Right renal pelvis (tissue), 4 donors: ENCODE results near the gene PLK1. TPM values are rescaled to one million over a fixed set of nuclear protein-coding genes. Genes with fewer than 3 reads are reported as not detected.
A peak's percentile ranks its signal among the peaks of the same experiment; 100 is the strongest.
"Not testable (repeated sequence)": the region's sequence is repeated elsewhere in the genome, so short reads cannot be mapped to it uniquely, and the experiment has no call there.

Source experiments
- DNase-seq, 4 donors: peaks; one replicate each; pipeline ENCODE4 v3.0.0-alpha.2; 2013; ENCODE audit warnings: low read depth in 4 of 4, low spot score in 3 of 4, missing footprints in 1 of 4
- polyA plus RNA-seq, 4 donors: library from polyadenylated mRNA; unstranded; fragments of 120-200 nt; gene quantifications; one replicate each; pipeline ENCODE4 v1.2.1, GENCODE V29; 2013; ENCODE audit not compliant: insufficient read length in 4 of 4

PLK1 gene
- polyA plus RNA-seq = 10 to 100 TPM; 22.2 to 25.6 (median 25.2) TPM

DNA sequence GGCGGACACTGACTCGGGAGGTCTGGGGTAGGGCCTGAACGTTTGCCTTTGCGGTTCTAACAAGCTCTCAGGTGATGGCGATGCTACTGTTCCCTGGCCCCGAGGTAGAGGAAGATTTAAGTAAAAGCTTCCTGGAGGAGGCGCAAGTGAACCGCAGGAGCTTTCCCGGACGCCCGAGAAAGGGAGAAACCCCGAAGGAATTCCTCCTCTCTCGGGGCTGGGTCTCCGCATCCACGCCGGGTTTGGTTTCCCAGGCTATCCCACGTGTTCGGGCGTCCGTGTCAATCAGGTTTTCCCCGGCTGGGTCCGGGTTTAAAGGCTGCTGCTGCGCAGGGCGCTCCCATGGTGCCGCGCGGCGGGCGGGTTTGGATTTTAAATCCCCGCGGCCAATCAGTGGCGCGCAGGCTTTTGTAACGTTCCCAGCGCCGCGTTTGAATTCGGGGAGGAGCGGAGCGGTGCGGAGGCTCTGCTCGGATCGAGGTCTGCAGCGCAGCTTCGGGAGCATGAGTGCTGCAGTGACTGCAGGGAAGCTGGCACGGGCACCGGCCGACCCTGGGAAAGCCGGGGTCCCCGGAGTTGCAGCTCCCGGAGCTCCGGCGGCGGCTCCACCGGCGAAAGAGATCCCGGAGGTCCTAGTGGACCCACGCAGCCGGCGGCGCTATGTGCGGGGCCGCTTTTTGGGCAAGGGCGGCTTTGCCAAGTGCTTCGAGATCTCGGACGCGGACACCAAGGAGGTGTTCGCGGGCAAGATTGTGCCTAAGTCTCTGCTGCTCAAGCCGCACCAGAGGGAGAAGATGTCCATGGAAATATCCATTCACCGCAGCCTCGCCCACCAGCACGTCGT, at the start of gene PLK1:
Gene PLK1, plus strand, starts transcription at position 460 of the 844 bp plus-strand sequence. Its CDS starts 44 bp downstream, at position 504.
- peak; percentile 60 to 71 (median 68) for DNase-seq

- DNase-seq = no peak
Measured at GRCh38 chr16:23629516-23629915, 49.2 kb upstream of the PLK1 start.

DNA sequence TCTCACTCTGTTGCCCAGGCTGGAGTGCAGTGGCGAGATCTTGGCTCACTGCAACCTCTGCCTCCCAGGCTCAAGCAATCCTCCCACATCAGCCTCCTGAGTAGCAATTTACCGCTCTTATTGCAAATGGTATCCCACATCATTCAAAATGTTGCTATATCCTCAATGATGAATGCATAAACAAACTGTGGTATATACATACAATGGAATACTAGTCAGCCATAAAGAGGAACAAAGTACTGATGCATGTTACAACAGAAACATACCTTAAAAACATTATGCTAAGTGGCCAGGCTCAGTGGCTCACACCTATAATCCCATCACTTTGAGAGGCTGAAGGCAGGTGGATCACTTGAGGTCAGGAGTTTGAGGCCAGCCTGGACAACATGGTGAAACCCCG, 46.8 kb upstream of the PLK1 start:
- DNase-seq = not testable (repeated sequence)

GRCh38 chr16:23634461-23635036, 44.1 kb upstream of the PLK1 start:
- no peak for DNase-seq

- DNase-seq = no peak
Measured at GRCh38 chr16:23635958-23636357, 42.7 kb upstream of the PLK1 start.

DNA sequence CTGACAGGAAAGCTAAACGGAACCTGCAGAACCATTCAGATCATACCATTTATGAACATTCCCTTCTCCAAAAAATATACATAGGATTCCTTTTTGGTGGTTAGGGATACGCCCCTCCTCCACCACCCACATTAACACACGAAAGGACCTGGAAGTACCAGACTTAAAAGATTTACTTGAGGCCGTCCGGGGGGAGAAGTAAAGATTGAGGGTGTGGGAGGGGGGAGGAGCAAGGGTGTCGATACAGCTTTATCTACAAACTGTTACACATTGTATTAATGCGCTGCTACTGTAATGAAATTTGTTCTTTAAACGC, 38.1 kb upstream of the PLK1 start:
- DNase-seq = no peak

DNA sequence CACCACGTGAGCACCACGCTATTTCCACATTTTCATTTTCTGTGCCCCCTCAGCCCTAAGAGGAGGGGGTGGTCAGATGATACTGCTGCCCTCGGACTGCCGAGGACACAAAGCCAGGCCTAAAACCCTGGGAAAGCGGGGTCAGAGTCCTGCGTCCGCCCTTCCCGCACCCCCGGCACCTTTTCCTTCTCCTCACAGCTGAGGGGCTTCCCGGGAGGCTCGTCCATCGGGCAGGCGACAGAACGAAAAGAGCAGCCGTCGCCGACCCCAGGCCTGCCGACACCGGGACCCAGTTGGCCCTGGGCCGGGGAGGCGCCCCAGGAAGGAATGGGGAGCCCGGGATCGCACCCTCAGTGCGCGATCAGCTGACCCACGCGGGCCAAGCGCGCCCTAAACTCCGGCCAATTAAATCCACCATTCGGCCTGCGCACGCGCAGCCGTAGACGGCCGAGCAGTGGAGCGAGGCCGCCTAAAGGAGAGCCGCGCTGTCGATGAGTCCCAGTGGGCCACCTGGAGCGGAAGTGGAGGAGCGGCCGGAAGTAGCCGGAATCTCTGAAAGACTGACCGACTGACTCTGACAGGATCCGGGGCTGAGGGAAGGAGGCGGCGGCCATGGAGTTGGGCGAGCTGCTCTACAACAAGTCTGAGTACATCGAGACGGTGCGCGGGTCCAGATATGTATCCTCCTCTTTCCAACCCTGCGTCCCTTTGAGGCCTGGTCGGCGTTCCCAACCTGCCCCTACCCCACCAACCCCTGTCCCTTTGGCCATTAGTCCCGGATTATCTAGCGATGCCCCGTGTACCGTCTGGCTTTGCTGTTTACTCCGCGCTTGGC, 37.5 kb upstream of the PLK1 start, which contains the start of the genes DCTN5 and PALB2:
Gene DCTN5, plus strand, starts transcription at position 536 of the 835 bp plus-strand sequence. Its CDS starts 77 bp downstream, at position 613.
Gene PALB2, minus strand, starts transcription at position 380 of the 835 bp plus-strand sequence. Its CDS starts 153 bp downstream, at position 227.
- peak; percentile 77 to 85 (median 80) for DNase-seq

- DNase-seq = no peak
Measured at GRCh38 chr16:23642246-23642774, 36.4 kb upstream of the PLK1 start.

- no peak for DNase-seq
Measured at GRCh38 chr16:23650674-23651416, 27.8 kb upstream of the PLK1 start.

GRCh38 chr16:23651943-23652468, 26.7 kb upstream of the PLK1 start:
- no peak for DNase-seq

GRCh38 chr16:23663918-23664317, 14.8 kb upstream of the PLK1 start:
- DNase-seq = no peak

DNA sequence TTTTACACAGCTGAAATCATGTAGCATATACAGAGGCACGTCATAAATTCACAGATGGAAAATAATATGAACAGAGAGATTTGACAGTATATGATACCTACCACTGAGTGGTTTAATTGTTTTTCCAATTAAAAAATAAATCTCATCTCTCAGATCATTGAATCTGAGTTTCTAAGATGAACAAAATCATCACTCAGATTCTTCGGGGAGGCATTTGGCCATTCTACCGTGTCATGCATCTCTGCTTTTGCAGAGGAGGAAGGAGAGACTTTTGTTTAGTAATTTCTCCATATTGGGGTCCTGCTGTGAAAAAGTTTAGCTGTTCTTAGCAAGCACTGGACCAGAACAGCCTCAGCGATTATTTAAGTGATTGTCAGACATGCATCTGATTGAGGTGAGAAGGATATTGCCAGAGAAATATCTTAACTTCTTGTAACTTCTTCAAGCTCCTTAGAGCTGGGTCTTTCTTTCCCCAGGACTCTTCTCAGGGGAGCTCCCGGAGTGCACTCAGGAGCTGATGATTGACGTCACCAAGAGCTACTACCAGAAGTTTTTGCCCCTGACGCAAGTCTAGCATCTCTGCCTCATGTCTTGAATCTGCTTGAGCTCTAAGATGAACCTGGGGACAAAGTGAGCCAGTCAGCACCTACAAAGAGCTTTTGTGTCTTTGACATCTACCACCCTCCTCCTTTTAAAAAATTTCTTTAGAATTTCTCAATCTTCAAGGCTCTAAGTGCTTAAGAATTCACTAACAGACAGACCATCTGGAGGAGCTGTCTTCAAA, 11.9 kb upstream of the PLK1 start:
- no peak for DNase-seq

GRCh38 chr16:23667355-23667659, 11.4 kb upstream of the PLK1 start:
- DNase-seq = no peak

- DNase-seq = no peak
Measured at GRCh38 chr16:23668225-23668624, 10.5 kb upstream of the PLK1 start.

DNA sequence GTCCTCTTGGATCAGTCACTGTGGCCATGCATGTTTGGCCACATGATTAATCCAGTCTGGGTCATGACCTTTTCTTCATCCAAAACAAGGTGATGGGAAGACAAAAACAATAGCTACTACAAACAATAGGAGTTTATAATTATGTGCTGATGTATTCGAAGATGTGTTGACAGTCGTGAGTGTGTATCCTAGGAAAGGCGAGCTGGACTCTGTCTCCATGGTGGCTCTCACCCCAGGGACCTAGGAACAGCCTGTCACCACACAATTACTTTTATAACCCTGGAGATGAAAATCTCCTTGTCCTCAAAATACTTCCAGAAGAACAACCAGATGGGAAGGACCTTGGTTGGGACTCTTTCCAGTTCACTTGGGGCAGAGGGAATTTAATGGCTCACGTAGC, 9.8 kb upstream of the PLK1 start:
- no peak for DNase-seq

DNA sequence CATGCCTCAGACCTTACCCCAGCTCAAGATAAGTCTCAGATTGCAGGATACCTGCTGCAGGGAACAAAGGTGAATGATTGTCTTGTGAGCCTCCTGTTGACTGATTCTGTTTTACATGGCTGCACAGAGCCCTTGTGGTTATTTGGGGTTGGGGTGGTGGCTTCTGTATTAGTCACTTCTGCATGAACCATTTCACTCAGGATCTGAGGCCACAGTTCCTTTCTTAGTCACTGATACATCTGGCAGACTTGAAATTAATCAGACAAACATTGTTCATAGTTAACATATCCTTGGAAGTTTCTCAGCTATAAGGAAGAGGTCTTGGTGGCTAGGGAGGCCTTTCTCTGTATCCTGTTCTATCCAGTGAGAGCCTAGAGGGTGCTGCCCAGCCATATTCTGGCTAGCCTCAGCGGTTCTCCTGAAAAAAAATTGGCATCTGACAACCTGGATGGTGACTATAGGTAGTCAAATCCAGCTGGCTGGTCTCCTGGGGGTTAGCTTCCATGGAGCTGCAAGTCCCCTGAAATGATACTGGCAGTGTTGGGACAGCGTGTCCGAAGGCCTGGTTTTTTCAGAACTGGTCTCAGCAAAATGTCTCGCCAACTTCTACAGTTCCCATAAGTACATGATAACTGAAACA, 8.4 kb upstream of the PLK1 start:
- DNase-seq = no peak

- DNase-seq = no peak
Measured at GRCh38 chr16:23673971-23674614, 4.6 kb upstream of the PLK1 start.

GRCh38 chr16:23676924-23677480, 1.7 kb upstream of the PLK1 start:
- DNase-seq = no peak
